Activated CD8-positive, alpha-beta memory T cell treated with anti-CD3 and anti-CD28 coated beads for 36 hours (primary cell): ENCODE results near the gene USP13. TPM values are rescaled to one million over a fixed set of nuclear protein-coding genes. Genes with fewer than 3 reads are reported as not detected.

Experiments
- CTCF ChIA-PET: fragments of 350-600 bp; sonication (Branson Sonifier 250); formaldehyde crosslinking; loops from one replicate; lab custom pipeline; 2021; ENCODE audit warnings: antibody characterized with exemption; lab: Charles Lee
- POLR2A ChIA-PET: fragments of 350-600 bp; sonication (Branson Sonifier 250); formaldehyde crosslinking; loops from one replicate; lab custom pipeline; 2021; ENCODE audit warnings: antibody characterized with exemption; lab: Charles Lee
- total RNA-seq, 2 experiments: library from RNA; stranded (reverse); gene quantifications; one replicate each; pipeline ENCODE4 v1.2.3, GENCODE V29; 2021

The USP13 gene
- total RNA-seq, 2 experiments from 2014 or later = 12.9 to 13.8 TPM

DNA sequence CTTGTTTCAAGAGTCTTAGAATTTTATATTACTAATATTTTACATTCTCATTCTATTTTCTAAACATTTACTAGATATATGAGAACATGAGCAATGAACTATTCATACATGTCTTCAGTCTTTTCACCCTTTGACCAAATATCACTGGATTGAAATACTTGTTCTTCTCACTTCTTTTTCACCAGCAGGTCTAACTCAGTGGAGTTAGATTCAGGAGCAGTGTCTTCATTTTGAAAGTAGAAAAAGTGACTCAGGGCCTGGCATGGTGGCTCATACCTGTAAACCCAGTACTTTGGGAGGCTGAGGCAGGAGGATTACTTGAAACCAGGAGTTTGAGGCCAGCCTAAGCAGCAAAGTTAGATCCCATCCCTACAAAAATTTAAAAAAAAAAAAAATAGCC lies 70.8 kb downstream of the USP13 start:
- ChIA-PET CTCF (no interaction called here), POLR2A (no interaction called here)

- POLR2A ChIA-PET = interaction anchor here (0.6 kb wide), 1 partner anchor 38 kb away, joined by 6 read pairs; no protein-coding TSS in a partner anchor
Measured at GRCh38 chr3:179726075-179726699, 73.3 kb downstream of the USP13 start.

DNA sequence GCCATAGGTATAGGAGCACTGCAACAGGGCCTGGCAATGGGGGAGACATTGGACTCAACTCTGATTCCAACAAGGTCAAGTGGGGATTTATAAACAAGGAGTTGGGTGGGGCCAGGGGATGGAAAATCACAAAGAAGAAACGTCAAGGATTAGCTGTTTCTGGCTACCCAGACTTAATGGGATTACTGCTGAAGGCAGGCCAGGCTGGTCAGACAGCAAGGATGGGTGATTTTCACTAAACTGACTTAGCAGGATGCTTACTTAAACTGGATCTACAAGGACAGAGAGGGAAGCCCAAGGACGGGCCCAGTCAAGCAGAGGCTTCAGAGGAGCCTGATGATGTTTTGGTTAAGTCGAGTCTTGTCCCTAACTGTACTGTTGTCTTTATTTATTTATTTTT lies 76.2 kb downstream of the USP13 start:
- ChIA-PET POLR2A (no interaction called here), CTCF (no interaction called here)

More at GRCh38 chr3:179726075-179726699, 73.3 kb downstream of the USP13 start:
- CTCF ChIA-PET = no interaction called here

DNA sequence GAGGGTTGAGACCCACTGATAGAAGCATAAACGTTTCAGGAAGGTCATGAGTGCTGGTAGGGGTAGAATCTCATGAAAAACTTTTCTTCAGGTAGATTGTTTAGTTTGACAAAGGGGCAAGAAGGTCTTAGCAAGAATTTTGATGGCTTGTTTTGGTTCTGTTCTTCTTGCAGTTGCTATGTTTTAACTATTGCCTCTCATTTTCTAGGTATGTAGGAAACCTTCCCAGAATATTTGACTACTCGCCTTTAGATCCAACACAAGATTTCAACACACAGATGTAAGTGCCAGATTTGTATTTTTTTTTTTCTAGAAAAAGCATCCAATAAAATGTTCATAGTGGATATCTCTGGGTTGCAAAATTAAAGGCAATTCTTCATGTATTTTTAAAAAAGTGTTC lies 77.1 kb downstream of the USP13 start:
- ChIA-PET POLR2A (no interaction called here), CTCF (no interaction called here)

DNA sequence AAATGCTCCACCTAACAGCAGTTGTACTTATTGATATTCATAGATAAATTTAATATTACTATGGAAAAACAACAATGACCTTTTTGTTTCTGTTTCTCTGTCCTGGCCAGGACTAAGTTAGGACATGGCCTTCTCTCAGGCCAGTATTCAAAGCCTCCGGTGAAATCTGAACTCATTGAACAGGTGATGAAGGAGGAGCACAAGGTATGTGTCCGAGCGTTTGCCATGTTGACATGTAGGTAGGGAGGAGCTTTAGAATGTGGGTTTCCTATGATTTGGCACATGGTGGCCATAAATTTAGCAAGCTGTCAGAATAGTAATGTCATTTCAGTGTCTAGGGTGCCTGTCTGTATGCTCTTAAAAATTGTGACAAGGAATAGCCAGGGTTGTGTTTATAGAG lies 77.7 kb downstream of the USP13 start:
- POLR2A ChIA-PET = no interaction called here
- CTCF ChIA-PET = no interaction called here

DNA sequence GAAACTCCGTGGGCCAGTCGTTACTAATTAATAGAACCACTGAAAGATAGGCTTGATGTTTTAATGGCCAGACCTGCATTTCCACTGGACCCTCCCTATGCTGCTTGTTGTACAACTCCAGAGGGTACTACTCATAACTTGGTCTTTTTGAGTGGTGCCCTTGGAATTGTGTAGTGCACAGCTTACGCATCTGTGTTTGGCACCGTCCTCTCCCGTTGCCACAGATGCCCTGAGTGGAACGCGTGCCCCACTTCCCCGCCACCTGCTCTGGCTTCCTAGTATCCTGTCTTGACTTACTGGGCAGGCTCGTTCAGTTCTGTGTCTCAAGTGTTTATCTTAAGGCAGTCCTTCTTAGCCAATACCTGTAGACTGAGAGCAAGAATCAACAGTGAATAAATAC lies 78.7 kb downstream of the USP13 start:
- ChIA-PET POLR2A (no interaction called here), CTCF (no interaction called here)

- CTCF ChIA-PET = no interaction called here
- POLR2A ChIA-PET = no interaction called here
Measured at GRCh38 chr3:179732661-179733348, 80.0 kb downstream of the USP13 start.

DNA sequence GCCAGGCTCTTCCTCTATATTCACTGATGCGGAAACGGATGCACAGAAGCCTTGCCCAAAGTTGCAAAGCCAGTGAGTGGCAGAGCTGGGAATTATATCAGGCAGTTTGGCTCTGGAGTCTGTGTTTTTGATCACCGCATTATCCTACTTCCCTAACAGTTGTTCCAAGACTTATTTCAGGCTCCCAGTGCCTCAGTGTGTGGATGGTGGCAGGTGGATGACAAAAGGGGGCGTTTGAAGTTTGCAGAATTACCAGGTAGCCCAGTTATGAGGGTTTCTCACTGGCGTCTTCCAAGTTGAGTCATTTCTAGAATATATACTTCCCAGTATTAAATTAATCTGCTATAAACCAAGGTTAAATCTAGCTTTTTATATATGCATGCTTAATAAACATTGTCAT lies 81.0 kb downstream of the USP13 start:
- ChIA-PET POLR2A (no interaction called here), CTCF (no interaction called here)

DNA sequence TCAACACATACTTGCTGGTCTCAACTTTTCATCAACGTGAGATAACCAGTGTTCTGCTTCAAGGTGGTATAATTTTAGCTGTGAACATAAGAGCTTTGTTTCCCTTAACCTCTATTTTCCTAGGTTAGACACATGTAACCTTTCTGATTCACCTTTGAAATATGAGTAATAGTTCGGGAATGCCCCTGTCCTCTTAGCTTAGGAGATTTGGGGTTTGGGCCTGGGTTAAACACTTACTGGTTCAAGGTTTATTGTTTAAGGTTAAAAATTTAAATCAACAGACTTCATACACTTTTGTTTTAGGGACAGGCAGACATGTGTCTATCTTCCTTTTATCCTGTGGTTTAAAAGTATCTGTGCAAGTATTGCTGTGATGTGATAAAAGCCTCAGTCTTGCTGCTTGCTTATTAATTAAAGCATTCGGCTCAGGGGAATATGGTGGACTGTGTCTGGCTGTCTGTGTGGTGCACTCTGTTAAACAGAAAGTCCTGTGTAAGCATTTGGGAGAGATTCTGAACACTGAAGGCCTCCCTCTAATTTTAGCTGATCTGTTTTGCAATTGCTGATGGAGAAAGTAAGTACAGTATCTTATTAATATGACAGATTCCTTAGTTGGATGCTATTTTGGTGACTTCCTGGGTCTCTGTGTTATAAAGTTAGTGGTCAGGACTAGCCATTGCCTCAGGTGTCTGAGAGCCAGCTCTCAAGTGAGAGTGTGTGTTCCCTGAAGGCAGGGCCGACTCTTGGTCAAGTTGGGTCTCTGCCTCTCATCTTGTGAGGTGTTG lies 81.8 kb downstream of the USP13 start:
- ChIA-PET POLR2A (no interaction called here), CTCF (no interaction called here)

DNA sequence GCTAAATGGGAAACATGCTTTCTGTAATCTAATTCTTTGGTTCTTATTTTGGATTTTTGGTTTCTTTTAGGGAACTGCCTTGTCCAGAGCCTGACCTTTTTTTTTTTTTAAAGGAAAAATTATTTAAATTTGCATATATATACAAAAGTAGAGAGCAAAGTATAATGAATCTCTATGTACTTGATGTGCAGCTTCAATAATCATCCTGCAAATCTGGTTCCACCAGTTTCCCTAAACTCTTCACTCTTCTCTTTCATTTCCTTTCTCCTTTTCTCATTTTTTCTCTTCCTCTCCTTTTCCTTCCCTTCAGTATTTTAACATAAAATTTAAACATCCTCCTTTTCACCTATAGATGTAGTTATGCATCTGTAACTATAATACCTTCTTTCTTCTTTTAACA lies 82.5 kb downstream of the USP13 start:
- POLR2A ChIA-PET = no interaction called here
- CTCF ChIA-PET = no interaction called here

- ChIA-PET POLR2A (no interaction called here), CTCF (no interaction called here)
Measured at GRCh38 chr3:179738998-179739397, 86.2 kb downstream of the USP13 start.

- CTCF ChIA-PET = no interaction called here
- POLR2A ChIA-PET = no interaction called here
Measured at GRCh38 chr3:179739816-179740594, 87.2 kb downstream of the USP13 start.

- CTCF ChIA-PET = no interaction called here
Measured at GRCh38 chr3:179743913-179744312, 91.1 kb downstream of the USP13 start.

DNA sequence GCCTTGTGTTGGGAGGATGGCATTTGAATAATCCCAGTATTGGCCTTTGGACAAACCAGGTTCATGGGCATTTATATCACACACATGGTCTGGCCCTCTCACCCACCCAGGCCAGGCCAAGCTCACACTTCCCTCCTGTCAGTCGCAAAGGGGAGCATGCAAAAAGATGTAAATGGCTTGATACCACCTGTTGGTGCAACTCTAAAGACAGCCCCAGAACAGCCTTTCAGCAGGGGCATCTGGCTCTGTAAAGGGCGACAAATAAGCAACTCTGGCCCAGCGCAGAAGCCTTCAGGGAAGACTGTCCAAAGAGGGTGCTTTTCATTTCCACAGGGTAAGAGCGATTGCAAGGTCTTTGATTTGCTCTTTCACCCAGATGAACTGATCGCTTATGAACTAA lies 91.8 kb downstream of the USP13 start:
- POLR2A ChIA-PET = interaction anchor here (0.6 kb wide), 1 partner anchor 673 kb away, joined by 4 read pairs; no protein-coding TSS in a partner anchor
- CTCF ChIA-PET = no interaction called here

More at GRCh38 chr3:179743913-179744312, 91.1 kb downstream of the USP13 start:
- POLR2A ChIA-PET = interaction anchor here (0.6 kb wide), 1 partner anchor 673 kb away, joined by 4 read pairs; no protein-coding TSS in a partner anchor

- ChIA-PET POLR2A (no interaction called here), CTCF (no interaction called here)
Measured at GRCh38 chr3:179745079-179745478, 92.2 kb downstream of the USP13 start.

GRCh38 chr3:179745716-179746115 lies 92.9 kb downstream of the USP13 start:
- POLR2A ChIA-PET = no interaction called here
- CTCF ChIA-PET = no interaction called here

DNA sequence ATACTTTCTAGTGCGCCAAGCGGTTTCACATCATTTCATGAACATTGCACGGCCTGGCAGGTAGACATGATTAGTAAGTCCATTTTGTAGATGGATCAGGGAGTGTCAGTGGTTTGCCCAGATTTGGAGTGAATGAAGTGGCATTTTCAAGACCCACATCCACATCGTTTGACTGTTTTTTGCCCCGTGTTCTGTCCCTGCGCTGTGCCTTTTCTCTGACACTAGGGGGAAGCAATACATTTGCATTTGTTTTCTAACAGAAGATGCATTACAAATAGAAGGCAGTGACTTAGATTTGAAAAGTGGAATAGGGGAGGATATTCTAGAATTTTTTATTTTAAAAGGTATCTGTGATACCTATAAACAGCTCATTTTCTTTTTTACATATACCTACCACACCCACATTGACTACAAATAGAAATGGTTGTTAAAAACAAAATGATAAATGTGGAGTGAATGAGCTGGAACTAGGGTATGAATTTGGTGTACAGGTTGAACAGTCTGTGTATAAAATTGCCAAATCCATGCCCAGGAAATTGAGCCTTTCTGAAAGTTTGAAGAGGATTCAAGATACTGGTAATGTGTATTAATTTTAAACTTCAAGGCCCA lies 98.0 kb downstream of the USP13 start:
- CTCF ChIA-PET = no interaction called here
- POLR2A ChIA-PET = no interaction called here

- ChIA-PET CTCF (no interaction called here), POLR2A (no interaction called here)
Measured at GRCh38 chr3:179760944-179761343, 108.1 kb downstream of the USP13 start.

DNA sequence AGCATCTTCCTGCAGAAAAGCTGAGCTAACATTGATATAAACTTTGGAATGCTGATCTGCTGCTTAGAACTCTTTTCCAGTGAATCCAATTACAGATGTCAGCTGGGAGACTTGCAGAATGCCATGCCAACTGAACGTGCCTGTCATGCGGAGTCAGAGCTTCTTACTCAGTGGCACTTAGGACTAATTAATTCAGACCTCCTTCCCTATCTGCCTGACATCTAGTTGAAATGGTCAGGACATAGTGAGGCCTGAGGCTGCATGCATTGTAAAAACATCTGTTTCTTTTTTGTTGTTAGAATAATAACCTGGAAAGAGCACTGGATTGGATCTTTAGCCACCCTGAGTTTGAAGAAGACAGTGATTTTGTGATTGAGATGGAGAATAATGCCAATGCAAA lies 112.6 kb downstream of the USP13 start:
- CTCF ChIA-PET = no interaction called here

More for the DNA sequence above, 112.6 kb downstream of the USP13 start:
- POLR2A ChIA-PET = no interaction called here
